Measurements from ENCODE around the gene SMIM35.

GRCh38 chr11:117985953-117986887, 100.5 kb downstream of the SMIM35 start, which contains the start of gene IL10RA:
- TF ChIP-seq CTCF (IDR thresholded peaks at IDR 0.05; ENCODE audit: low read length) (no peak), EZH2 (IDR thresholded peaks at IDR 0.05; ENCODE audit: borderline replicate concordance, low read length) (no peak)
